DOHH2 (cell line): ENCODE results near the gene OOSP4B.

ENCODE experiments used
- H3F3A ChIP-seq: fragments of 200-600 bp; sonication (generic), shearing (Covaris generic); 2 replicates; pipeline ENCODE4 v1.6.0; 2016; ENCODE audit warnings: antibody characterized with exemption, mild to moderate bottlenecking; ENCODE audit not compliant: control insufficient read depth, insufficient read depth
- H3K27ac ChIP-seq: fragments of 200-600 bp; sonication (generic); 2 replicates; pipeline ENCODE4 v1.5.1; 2014; ENCODE audit warnings: low read depth, mild to moderate bottlenecking, low read length, moderate library complexity
- H3K27me3 ChIP-seq: fragments of 200-600 bp; sonication (generic); 2 replicates; pipeline ENCODE4 v1.6.1; 2014; ENCODE audit warnings: mild to moderate bottlenecking, low read length, mixed read lengths; ENCODE audit not compliant: control insufficient read depth
- H3K36me3 ChIP-seq: fragments of 200-600 bp; sonication (generic); 2 replicates; pipeline ENCODE4 v1.6.1; 2014; ENCODE audit warnings: mild to moderate bottlenecking, low read length, moderate library complexity, mixed read lengths; ENCODE audit not compliant: control insufficient read depth
- H3K4me1 ChIP-seq: fragments of 200-600 bp; sonication (generic); 2 replicates; pipeline ENCODE4 v1.6.1; 2014; ENCODE audit warnings: mild to moderate bottlenecking, low read length, mixed read lengths; ENCODE audit not compliant: control insufficient read depth
- H3K4me2 ChIP-seq: fragments of 200-600 bp; sonication (generic); 2 replicates; pipeline ENCODE4 v1.6.0; 2014; ENCODE audit warnings: mild to moderate bottlenecking, low read length, moderate library complexity
- H3K4me3 ChIP-seq: fragments of 200-600 bp; sonication (generic); 2 replicates; pipeline ENCODE4 v1.5.1; 2014; ENCODE audit warnings: mild to moderate bottlenecking, low read length, mixed read lengths
- H3K79me2 ChIP-seq: fragments of 200-600 bp; sonication (generic); 2 replicates; pipeline ENCODE4 v1.6.1; 2014; ENCODE audit warnings: mild to moderate bottlenecking, low read length, mixed read lengths; ENCODE audit not compliant: control insufficient read depth
- H3K9me2 ChIP-seq: fragments of 200-600 bp; sonication (generic); replicated peaks from 2 replicates; pipeline ENCODE4 v1.6.1; 2014; ENCODE audit warnings: mild to moderate bottlenecking, low read length, mixed read lengths; ENCODE audit not compliant: control insufficient read depth
- H3K9me3 ChIP-seq: fragments of 200-600 bp; sonication (generic); 2 replicates; pipeline ENCODE4 v1.6.1; 2014; ENCODE audit warnings: antibody characterized with exemption, low read length, mixed read lengths; ENCODE audit not compliant: control insufficient read depth, insufficient read depth
- H4K20me1 ChIP-seq: fragments of 200-600 bp; sonication (generic); 2 replicates; pipeline ENCODE4 v1.6.0; 2014; ENCODE audit warnings: low read depth, mild to moderate bottlenecking, antibody characterized with exemption, low read length, moderate library complexity; ENCODE audit not compliant: control insufficient read depth, insufficient read depth
- CTCF ChIP-seq: fragments of 200-600 bp; sonication (generic); IDR thresholded peaks from one replicate; pipeline ENCODE4 v1.5.1; 2014; ENCODE audit warnings: antibody characterized with exemption, mild to moderate bottlenecking, low read depth, low read length; ENCODE audit not compliant: poor library complexity, severe bottlenecking
- EZH2phosphoT487 ChIP-seq: fragments of 200-600 bp; sonication (generic); IDR thresholded peaks from 2 replicates; pipeline ENCODE4 v1.6.1; 2017; ENCODE audit warnings: borderline replicate concordance, mild to moderate bottlenecking, antibody characterized with exemption, low read length, moderate library complexity, mixed read lengths

OOSP4B gene

GRCh38 chr11:60077216-60077817 is 60.3 kb downstream of the OOSP4B start:
- Histone ChIP-seq H3K9me2 (no peaks in the 10 kb centered on the region), H3K4me1 (no peaks in the 10 kb centered on the region), H3K4me3 (no peak overlapping the region), H3F3A (no peaks in the 10 kb centered on the region), H3K27me3 (peaks cover 3% of the 10 kb centered on the region; the same call in 1 of the 2 replicates), H4K20me1 (no peaks in the 10 kb centered on the region), H3K36me3 (no peaks in the 10 kb centered on the region), H3K27ac (no peak overlapping the region), H3K79me2 (no peaks in the 10 kb centered on the region), H3K4me2 (no peak overlapping the region), H3K9me3 (no peaks in the 10 kb centered on the region)
- TF ChIP-seq CTCF = no peak
- no peak for TF ChIP-seq EZH2phosphoT487

- no peak for TF ChIP-seq CTCF
- no peak for TF ChIP-seq EZH2phosphoT487
- no peak overlapping the region for H3K27ac ChIP-seq
- no peaks in the 10 kb centered on the region for H3K9me3 ChIP-seq
- no peaks in the 10 kb centered on the region for H3K9me2 ChIP-seq
- H3K79me2 ChIP-seq = no peaks in the 10 kb centered on the region
- peaks cover 3% of the 10 kb centered on the region; the same call in 1 of the 2 replicates for H3K27me3 ChIP-seq
- H3K36me3 ChIP-seq = no peaks in the 10 kb centered on the region
- H3F3A ChIP-seq = no peaks in the 10 kb centered on the region
- no peak overlapping the region for H3K4me2 ChIP-seq
- no peaks in the 10 kb centered on the region for H4K20me1 ChIP-seq
- H3K4me1 ChIP-seq = no peaks in the 10 kb centered on the region
- no peak overlapping the region for H3K4me3 ChIP-seq
These were observed 61.0 kb downstream of the OOSP4B start for GRCh38 chr11:60077981-60078380.

- H3K9me3 ChIP-seq = no peaks in the 10 kb centered on the region
- no peaks in the 10 kb centered on the region for H3K4me1 ChIP-seq
- H3K9me2 ChIP-seq = no peaks in the 10 kb centered on the region
- TF ChIP-seq CTCF = no peak
- no peak for TF ChIP-seq EZH2phosphoT487
- no peaks in the 10 kb centered on the region for H3K36me3 ChIP-seq
- H3K79me2 ChIP-seq = no peaks in the 10 kb centered on the region
- H3K27ac ChIP-seq = no peak overlapping the region
- no peak overlapping the region for H3K4me2 ChIP-seq
- no peak overlapping the region for H3K4me3 ChIP-seq
- H3K27me3 ChIP-seq = peaks cover 3% of the 10 kb centered on the region; the same call in 1 of the 2 replicates
- no peaks in the 10 kb centered on the region for H4K20me1 ChIP-seq
- no peaks in the 10 kb centered on the region for H3F3A ChIP-seq
These were observed 61.8 kb downstream of the OOSP4B start for GRCh38 chr11:60078745-60079144.
